SK-N-SH treated with all-trans-retinoic acid at 6 μM for 48 hours (cell line): Measurements from ENCODE around the gene PCDH15.

Source experiments
- BACH2 ChIP-seq: fragments of 250-450 bp; sonication (Bioruptor Pico); IDR thresholded peaks from 2 replicates; pipeline ENCODE4 v1.9.0; 2021; ENCODE audit warnings: mild to moderate bottlenecking, borderline replicate concordance
- TF ChIP-seq, protein P1 (sequence below): fragments of 250-450 bp; sonication (Bioruptor Pico); IDR thresholded peaks from 2 replicates; pipeline ENCODE4 v1.5.1; 2020; ENCODE audit warnings: low read depth, mild to moderate bottlenecking, moderate library complexity

DNA sequence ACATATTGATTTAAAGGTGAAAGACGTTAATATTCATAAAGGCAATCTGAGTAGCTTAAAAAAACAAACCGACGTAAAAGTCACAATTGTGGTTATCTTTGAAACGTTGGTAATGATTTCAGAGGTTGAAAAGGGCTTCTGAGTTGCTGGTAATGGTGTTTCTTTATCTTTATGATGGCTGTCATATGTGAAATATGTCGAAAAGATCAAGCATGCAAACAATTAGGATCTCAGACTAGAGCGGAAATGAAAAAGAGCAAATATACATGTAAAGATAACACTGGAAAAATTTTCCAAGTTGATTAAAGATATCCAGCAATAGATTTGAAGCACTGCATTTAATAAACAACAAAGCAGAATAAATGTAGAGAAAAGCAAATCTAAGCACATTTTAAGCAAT is 1030.1 kb downstream of the PCDH15 start:
- TF ChIP-seq, protein P1, sequence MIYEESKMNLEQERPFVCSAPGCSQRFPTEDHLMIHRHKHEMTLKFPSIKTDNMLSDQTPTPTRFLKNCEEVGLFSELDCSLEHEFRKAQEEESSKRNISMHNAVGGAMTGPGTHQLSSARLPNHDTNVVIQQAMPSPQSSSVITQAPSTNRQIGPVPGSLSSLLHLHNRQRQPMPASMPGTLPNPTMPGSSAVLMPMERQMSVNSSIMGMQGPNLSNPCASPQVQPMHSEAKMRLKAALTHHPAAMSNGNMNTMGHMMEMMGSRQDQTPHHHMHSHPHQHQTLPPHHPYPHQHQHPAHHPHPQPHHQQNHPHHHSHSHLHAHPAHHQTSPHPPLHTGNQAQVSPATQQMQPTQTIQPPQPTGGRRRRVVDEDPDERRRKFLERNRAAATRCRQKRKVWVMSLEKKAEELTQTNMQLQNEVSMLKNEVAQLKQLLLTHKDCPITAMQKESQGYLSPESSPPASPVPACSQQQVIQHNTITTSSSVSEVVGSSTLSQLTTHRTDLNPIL = no peak
- no peak for TF ChIP-seq BACH2 (CRISPR knock-in tag)
